Activated CD8-positive, alpha-beta memory T cell treated with anti-CD3 and anti-CD28 coated beads, Interleukin-2, amount 50 U/mL, for 48 hours (primary cell): ENCODE data around the gene PDILT.
"Not testable (repeated sequence)": the region's sequence is repeated elsewhere in the genome, so short reads cannot be mapped to it uniquely, and the experiment has no call there.

Experiments
- DNase-seq: peaks from one replicate; pipeline ENCODE4 v3.0.0-alpha.2; 2020

PDILT gene

DNA sequence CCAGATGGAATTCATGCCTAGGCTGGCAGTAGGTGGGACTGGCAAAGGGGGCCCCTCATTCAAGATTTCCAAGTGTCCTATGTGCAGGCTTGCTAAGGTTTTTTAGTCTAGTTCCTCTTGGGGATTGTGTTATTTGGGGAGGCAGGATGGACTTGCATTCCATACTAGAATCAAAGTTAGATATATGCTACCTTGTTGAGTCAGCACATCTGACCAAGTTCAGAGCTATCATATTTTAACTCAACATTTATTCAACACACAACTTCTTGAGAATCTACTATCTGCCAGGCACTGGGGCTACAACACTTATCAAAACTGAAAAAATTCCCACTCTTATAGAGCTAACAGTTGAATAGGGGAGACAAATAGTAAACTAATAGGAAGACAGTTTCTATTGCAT, 83.9 kb downstream of the PDILT start:
- DNase-seq: no peak

DNA sequence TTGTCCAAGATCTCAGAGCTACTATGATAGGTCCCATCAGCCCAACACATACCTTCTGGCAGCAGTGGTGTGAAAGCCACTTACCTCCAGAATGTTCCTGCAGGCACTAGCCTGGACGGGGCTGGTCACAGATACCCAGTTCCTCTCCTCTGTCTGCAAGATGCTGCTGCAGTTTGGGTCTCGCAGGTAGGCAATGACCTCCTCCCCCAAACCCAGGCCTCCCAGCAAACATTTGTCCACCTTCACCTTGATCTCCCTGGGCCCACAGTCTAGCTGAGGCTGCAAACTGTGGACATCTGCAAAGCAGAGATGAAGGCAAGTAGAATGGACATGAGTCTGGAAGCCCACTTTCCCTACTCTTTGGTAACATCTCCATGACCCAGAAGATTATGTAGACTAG, 84.4 kb downstream of the PDILT start:
- no peak for DNase-seq

DNA sequence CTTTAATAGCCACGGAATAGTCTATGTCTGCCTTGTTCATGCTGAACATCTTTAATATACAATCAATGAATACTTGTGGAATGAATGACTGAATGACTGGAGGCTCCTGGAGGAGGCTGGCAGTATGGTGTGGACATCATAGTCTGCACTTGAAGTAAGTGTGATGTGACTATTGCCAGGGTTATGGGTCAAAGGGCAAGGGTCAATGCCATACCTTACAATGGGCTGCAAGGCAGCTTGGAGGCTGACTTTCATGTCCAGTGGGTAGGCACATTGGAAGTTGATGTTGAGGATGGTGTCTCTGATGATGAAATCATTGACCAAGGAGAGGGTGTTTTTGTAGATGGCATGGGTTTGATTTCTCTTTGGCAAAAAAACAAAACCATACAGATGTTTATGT, 85.1 kb downstream of the PDILT start:
- no peak for DNase-seq

DNA sequence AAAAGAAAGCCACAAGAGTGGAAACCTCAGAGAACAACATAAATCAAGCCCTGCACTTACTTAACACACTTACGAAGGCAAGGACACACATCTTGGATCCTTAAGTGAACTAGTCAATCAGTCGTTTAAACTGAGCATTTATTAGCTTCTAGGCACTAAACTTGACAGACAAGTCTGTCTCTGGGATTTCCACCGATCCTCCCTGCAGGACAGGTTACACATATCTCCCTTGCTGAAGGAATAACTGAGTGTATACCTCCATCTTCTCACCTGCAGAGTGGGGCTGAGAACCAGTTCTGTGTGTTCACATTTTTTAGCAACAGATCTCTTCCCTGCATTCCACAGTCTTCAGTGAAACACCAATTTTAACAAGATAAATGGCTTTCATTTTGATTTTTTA, 86.1 kb downstream of the PDILT start:
- no peak for DNase-seq

DNA sequence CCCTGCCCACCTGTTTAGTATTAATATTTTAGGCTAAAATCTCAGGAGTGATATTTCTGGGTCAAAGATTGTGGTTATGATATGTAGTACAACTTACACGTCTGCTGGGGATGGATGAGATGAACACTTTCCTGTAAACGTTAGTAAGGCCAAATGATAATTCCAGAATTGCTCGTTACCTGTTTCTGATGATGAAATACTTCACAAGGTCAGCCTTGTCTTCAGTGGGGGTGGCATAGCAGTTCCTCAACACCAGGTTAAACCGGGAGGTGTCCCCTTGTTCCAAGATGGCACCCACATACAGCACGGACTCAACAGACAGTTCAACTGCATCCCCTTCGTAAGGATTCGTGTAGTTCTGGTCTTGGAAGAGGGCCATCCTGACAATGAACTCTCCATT, 86.5 kb downstream of the PDILT start:
- no peak for DNase-seq

DNA sequence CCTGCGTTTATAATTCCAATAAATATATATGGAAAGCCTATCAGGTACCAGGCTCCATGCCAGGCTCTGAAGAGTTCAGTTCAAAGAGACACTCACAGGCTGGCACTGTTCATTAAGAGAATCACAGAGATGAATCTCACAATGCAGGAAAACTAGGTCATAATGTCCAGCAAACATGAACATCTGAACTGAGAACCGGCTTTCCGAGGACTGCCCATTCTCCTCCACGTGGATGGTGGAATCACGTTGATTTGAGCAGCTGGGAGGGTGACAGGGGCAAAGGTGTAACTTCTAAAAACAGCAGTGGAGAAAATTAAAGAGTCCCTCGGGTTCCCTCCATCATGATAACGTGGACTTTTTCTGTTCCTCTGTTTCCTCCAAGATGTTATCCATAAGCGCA, 87.4 kb downstream of the PDILT start:
- no peak for DNase-seq

DNA sequence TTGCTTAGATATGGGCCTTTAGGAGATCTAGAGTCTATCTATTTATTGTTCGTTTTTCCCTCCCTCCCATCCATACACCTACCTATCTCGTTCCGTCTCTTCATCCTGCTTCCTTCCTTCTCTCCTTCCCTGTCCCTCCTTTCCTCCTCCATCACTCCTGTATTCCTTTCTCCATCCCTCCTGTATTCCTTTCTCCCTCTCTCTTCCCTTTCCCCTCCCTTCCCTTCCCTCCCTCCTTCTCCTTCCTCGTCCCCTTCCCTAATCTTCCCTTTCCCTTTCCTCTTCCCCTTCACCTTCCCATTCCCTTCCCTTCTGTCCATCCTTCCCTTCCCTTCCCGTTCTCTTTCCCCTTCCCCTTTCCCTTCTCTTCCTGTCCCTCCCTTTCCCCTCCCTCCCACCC, 87.8 kb downstream of the PDILT start:
- no peak for DNase-seq

DNA sequence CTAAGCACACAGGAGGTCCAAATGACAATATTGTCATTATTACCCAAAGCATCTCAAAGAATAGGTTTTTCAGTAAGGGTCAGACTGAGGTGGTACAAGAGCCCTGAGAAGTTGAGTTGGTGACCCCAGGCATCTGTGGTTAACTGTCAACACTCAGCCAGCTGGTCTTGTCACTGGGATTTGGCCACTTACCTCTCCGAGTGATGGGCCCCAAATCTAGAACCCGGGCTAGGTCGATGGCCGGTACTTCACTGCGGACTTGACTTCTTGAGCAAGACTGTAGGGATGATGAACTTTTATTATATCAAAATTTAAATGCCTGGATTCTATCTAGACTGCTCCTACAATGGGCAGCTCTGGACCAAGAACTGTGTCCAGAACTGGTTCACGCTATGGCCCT, 88.8 kb downstream of the PDILT start:
- no peak for DNase-seq

DNA sequence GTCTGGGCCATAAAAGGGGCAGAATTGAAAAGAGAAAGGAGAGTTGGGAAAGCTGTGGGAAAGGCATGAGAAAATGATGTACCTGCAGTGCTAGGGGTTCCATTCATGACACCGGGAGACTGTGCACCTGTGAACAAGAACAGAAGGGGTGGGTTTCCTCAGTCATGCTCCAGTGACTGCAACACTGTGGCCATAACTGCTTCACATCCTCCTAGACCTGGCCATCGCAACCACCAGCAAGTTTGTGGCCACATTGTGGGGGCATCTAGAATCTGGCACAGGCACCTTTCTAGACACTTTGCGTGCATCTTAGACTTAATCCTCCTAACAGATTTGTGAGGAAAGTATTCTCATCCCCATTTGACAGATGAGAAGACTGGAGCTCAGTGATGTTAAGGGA, 90.0 kb downstream of the PDILT start:
- no peak for DNase-seq

DNA sequence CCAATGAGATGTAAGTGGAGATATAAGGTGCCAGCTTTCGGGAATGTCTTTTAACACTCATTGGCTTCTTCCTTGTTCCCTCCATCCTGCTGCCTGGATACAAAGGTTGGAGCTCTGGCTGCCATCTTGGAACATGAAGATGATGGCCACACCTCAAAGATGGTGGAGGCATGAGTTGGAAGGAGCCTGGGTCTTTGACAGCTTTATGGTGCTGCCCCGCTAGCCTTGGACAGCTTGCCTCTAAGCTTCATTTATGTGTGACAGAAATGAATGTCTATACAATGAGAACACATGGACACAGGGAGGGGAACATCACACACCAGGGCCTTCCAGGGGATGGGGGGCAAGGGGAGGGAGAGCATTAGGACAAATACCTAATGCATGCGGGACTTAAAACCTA, 90.8 kb downstream of the PDILT start:
- no peak for DNase-seq

DNA sequence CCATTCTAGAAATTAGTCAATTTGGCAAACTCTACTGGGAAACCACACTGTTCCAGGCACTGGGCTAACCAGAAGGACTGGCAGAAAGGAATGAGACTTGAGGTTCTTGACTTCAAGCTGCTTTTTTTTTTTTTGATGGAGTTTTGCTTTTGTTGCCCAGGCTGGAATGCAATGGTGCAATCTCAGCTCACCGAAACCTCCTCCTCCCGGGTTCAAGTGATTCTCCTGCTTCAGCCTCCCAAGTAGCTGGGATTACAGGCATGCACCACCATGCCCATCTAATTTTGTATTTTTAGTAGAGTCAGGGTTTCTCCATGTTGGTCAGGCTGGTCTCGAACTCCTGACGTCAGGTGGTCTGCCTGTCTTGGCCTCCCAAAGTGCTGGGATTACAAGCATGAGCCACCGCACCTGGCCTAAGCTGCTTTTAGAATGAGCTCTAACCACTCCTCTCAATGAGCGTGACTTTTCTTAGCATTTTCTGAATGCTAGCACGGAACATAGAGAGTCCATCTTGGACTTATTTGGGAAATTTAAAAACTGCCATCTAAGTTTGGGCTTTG, 91.9 kb downstream of the PDILT start:
- DNase-seq: not testable (repeated sequence)

DNA sequence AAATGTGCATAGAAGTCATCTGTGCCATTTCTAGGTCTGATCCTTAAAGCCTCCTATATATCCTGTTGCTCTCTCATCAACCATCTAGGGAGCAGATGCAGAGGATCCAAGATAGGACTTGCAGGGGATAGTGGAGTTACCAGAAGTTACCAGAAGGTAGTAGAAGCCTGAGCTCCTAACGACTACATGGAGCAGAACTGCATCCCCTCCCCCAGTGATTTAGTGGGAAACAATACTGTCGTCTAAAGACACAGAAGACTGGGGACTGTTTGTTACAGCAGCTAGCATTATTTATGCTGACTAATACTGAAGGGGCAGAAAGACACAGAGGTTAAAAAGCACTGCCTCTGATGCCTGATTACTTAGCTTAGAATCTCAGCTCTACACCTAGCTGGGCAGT, 93.0 kb downstream of the PDILT start:
- DNase-seq: no peak

DNA sequence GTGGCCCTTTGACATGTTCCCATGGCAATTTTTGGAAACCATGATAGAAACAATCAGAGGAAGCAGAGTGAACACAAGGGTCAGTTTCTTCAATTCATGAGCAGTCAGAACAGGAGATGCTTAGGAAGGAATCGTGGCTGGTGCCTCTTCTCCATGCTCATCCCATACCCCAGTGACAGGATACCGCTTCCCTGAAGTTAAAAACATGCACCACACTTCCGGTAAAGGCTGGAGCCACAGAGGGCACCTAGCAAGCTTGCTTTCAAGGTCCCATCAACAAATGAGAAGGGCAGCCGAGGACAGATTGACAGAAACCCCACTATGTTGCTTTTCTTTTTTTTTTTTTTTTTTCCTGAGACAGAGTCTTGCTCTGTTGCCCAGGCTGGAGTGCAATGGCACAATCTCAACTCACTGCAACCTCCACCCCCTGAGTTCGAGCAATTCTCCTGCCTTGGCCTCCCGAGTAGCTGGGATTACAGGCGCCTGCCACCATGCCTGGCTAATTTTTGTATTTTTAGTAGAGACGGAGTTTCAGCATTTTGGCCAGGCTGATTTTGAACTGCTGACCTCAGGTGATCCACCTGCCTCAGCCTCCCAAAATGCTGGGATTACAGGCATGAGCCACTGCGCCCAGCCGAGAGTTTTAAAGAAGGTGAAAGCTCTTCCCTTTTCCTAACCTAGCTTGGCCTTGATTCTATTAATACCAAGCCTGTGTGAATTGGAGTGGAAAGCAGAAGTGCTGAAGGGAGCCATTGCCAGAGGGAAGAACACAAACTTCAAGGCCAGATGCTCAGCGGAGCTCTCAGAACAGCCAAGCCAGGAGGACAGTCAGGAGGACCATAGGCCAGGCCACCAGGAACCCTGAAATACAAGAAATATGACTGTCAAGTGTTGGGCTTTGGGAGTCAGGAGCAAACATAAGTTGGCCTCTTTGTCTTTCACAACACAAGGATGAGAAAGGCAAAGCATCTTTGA, 93.8 kb downstream of the PDILT start:
- no peak for DNase-seq

DNA sequence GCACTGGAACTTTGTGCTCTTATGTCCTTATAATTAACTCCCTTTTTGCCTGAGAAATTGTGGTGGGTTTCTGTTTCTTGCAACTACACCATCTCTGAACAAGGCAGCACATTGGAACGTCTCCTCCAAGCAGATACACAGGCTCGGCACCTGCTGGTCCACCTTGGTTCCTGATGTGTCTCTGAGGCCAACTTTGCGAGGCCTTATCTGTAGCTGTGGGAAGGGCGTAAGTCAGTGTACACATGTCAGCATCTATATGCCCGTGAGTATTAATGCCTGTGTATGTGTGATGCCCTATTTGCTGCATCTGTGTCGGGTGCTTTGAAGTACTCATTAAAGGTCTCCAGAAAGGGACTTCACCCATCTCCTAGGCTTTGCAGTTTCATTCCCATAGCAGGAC, 94.8 kb downstream of the PDILT start:
- DNase-seq: no peak
